Left ventricle myocardium superior (tissue), 1 donor: ENCODE results near the gene THSD1. TPM values are rescaled to one million over a fixed set of nuclear protein-coding genes. Genes with fewer than 3 reads are reported as not detected.
"Not testable (repeated sequence)": the region's sequence is repeated elsewhere in the genome, so short reads cannot be mapped to it uniquely, and the experiment has no call there.

Source experiments
- ATAC-seq: fragments of 200-7000 bp; cut with Tn5 transposase; one replicate; pipeline ENCODE4 v1.9.1; 2020; ENCODE audit warnings: mild to moderate bottlenecking, moderate library complexity
- DNase-seq: peaks from one replicate; pipeline ENCODE4 v3.0.0-alpha.2; 2020
- intact Hi-C: fragments of 100-400 bp; cut with micrococcal nuclease; formaldehyde crosslinking; loops from one replicate; pipeline ENCODE4 v1.11.0; 2022
- total RNA-seq: library from RNA; stranded (reverse); fragmentation: NEBNext Ultra II Directional; extraction: Animal tissue kit (Norgen Biotek cat#: 25700); gene quantifications from one replicate; pipeline ENCODE4 v1.2.1, GENCODE V29; 2021
- donor health status: DM: no; HTN: yes; CAD: no; lungs with severe emphysema.

Gene THSD1
- total RNA-seq, 1 donor from 2014 or later: 5.0 TPM

GRCh38 chr13:52373277-52373676 is 32.7 kb downstream of the THSD1 start:
- intact Hi-C loops, DNase-seq, ATAC-seq: not testable (repeated sequence)

DNA sequence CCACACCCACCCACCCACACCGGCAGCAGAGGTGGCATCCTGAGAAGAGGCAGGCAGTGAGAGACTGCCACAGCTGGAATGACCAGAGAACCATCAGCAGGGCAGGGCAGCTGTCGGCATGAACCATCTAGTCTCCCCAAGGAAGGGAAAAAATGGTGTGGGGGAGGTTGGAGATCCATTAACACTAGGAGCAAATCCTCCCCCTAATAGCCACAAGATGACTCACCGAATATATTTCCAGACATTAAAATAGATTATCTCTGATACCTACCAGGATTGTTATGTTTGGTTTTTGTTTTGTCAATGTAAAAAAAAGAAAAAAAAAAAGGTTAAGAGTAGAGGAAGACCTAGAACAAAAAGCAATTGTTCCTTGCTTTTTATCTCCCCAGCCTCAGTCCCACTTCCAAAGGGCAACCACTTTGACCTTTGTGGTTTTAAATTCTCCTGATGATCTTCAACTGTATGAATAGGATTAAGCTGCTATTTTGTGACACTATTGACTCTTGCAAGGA is 34.2 kb downstream of the THSD1 start:
- intact Hi-C loops: no loop called here
- DNase-seq (no peak), ATAC-seq (peak; percentile 39)

DNA sequence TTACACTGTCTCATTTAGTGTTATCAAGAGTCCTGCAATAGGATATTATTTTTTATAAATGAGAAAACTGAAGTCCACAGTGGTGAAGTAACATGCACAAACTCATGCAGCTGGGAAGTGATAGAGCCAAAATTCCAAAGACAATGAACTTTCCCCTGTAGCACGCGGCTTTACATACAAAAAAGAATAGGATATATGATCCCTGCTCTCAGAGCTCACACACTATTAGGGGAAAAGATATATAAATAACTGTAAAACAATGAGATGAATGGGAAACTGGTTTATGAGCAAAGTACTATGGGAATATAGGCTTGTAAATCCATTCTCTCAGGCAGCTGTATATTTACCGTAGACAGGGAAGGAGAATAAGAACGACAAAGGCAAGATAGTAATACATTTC is 39.7 kb downstream of the THSD1 start:
- ATAC-seq (no peak), DNase-seq (no peak)
- intact Hi-C loops: no loop called here

GRCh38 chr13:52362169-52362887 is 43.6 kb downstream of the THSD1 start:
- intact Hi-C loops, DNase-seq, ATAC-seq: not testable (repeated sequence)

DNA sequence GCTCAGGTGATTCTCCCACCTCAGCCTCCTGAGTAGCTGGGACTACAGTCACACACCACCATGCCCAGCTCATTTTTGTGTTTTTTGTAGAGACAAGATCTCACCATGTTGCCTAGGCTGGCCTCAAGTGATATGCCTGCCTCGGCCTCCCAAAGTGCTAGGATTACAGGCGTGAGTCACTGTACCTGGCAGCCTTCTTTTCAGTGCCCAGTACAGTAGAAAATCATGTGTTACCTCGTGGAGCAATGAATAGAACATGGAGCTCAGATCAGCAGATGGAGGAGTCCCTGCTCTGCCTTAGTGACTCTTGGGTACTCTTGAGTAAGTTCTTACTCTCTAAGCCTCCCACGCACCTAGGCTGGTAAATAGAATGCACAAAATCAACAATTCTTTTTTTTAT is 44.7 kb downstream of the THSD1 start:
- DNase-seq (no peak), ATAC-seq (no peak)
- intact Hi-C loops: no loop called here

- DNase-seq (no peak), ATAC-seq (peak; percentile 87)
- intact Hi-C loops: no loop called here
These were observed 46.4 kb downstream of the THSD1 start for GRCh38 chr13:52359534-52359933.

DNA sequence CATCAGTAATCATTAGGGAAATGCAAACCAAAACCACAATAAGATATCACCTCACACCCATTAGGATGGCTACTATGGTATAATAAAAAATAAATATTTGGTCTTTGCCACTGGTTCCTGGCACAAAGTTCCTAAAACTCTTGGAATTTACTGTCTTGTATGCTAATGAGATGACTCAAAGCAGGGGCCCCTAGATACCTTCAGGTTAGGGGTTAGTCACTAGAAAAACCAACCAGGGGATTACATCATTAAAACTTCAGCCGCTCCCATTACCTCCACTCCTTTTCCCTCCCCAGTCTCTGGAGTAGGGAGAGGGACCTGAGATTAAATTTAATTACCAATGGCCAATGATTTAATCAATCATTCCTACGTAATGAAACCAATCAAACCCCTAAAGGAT is 49.6 kb downstream of the THSD1 start:
- intact Hi-C loops: no loop called here
- DNase-seq: no peak
- ATAC-seq: no peak

- intact Hi-C loops: no loop called here
- no peak for ATAC-seq
- no peak for DNase-seq
These were observed 52.8 kb downstream of the THSD1 start for GRCh38 chr13:52353193-52353592.

DNA sequence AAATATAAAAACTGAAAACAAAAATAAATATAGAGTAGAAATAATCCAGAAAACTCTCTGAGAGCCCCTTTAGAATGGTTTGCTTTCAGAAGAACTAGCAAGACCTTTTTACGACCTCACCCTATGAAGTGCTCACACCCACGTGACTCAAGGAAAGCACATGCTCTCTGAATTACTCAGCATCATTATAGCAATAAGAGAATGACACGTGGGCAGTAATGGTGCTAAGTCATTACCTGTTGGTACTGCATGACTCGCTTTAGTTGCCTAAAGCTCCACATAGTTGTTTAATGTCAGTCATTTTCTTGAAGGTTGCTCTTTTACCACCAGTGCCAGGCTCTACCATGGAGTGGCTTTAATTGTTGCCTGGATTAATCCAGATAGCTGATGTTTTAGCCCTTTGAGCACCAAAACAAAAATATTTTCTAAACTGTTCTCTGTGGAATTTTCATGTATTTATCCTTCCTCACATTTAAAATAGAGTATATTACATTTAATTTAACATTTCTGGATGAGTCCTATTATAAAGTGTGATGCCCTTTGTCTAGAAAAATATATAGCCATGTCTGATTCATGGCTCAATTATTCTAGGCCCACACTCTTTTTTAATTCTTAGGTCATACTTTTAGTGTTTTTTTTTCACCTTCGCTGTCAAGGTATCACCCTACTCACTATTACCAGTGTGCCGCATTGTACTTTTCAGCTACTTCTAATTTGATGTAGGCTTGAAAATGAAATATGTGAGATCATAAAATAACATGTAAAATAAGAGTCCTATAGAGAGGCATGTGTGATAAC is 56.8 kb downstream of the THSD1 start:
- intact Hi-C loops: no loop called here
- DNase-seq (no peak), ATAC-seq (no peak)

DNA sequence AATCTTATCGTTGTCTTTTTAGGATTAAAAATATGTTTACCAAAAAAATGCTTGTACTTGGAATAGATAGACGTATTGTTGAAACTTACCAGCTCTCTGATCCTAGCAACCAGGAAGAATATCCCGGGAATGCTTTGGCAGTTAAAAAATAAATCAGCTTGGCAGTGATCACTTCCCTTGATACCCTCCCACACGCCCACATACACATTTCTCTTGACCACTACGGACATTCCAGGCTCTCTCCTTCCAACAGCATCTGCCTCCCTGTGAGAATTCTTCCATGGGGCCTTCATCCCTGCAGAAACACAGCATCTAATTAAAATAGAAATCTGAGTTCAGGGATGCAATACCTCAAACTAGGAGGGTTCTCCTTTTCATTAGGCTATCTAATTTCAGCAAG is 57.9 kb downstream of the THSD1 start:
- intact Hi-C loops: no loop called here
- ATAC-seq (peak; percentile 60), DNase-seq (no peak)

DNA sequence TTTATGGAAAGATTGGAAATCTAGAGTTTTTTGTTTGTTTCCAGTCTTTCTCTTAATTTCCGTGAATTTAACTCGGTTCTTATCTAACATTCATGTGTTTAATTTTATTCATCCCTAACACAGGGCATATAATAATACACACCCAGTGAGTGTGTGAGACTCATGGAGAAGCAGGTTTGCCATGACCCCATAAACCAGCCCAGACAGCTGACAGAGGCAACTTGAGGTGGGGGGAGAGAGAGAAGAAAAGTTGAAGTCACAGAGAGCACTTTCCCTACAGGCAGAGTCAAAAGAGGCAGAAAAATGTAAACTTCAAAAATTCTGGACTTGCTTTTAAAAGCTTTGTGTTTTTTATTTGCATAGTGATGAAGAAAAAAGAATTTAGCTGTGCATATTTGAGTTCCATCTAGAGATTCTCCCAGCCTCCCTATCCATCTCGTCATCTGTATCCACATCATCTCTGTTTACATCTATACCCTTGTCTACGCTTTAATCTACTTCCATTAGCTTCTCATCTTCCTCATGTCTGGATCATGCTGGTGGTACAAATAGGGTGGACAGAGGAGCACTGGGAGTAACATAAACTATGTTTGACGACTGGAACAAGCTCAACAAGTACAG is 60.2 kb downstream of the THSD1 start:
- DNase-seq: no peak
- intact Hi-C loops: no loop called here
- no peak for ATAC-seq

DNA sequence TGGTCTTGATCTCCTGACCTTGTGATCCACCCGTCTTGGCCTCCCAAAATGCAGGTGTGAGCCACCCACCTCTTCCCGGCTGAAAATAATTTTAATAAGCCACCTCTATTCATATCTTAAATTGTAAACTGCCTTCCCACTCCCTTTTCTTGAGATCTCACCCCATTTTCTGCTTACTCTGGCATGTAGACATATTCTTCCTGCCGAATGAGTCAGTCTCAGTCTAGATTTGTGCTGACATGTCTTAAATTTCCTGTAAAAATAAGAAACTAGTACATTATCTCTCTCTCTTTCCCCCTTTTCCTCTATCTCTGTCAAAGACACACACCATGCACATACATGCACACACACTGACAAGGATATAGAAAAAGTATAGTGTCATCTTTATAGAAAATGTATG is 60.9 kb downstream of the THSD1 start:
- DNase-seq (no peak), ATAC-seq (peak; percentile 44)
- intact Hi-C loops: no loop called here

DNA sequence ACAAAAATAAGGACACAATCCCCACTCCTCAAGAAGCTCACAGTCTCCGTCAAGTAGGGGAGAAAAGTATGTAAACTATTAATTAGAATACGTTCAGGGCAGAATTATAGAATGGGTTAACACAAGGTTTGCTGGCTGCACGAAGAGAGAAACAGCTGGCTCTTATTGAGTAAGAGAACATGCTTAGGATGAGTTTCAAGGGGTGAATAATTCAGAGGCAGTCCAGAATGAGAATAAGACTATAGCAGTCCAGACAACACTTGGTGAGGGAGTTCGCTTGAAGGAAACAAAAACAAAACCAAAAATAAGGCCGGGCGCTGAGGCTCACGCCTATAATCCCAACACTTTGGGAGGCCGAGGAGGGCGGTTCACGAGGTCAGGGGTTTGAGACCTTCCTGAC is 61.9 kb downstream of the THSD1 start:
- intact Hi-C loops: no loop called here
- no peak for DNase-seq
- peak; percentile 87 for ATAC-seq

GRCh38 chr13:52342203-52342602 is 63.8 kb downstream of the THSD1 start:
- intact Hi-C loops, DNase-seq, ATAC-seq: not testable (repeated sequence)

GRCh38 chr13:52337828-52338455 is 68.0 kb downstream of the THSD1 start:
- intact Hi-C loops, DNase-seq, ATAC-seq: not testable (repeated sequence)

- ATAC-seq, intact Hi-C loops, DNase-seq: not testable (repeated sequence)
These were observed 71.9 kb downstream of the THSD1 start for GRCh38 chr13:52334107-52334506.

DNA sequence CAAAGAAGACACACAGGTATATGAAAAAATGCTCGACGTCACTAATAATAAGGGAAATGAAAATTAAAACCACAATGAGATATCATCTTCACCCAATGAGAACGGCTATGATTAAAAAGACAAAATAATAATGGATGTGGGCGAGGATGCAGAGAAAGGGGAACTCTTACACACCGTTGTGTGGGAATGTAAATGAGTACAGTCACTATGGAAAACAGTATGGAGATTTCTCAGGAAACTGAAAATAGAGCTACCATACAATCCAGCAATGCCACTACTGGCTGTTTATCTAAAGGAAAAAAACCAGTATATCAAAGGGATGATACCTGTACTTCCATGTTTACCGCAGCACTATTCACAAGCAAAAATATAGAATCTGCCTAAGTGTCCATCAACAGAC is 74.1 kb downstream of the THSD1 start:
- ATAC-seq, intact Hi-C loops, DNase-seq: not testable (repeated sequence)
